Non-pigmented ciliary epithelial cell (primary cell): ENCODE results near the gene ZDHHC11.
"Not testable (repeated sequence)": the region's sequence is repeated elsewhere in the genome, so short reads cannot be mapped to it uniquely, and the experiment has no call there.

ENCODE experiments used
- DNase-seq: peaks from one replicate; pipeline ENCODE4 v3.0.0-alpha.2; 2010; ENCODE audit warnings: low read depth

ZDHHC11 gene

DNA sequence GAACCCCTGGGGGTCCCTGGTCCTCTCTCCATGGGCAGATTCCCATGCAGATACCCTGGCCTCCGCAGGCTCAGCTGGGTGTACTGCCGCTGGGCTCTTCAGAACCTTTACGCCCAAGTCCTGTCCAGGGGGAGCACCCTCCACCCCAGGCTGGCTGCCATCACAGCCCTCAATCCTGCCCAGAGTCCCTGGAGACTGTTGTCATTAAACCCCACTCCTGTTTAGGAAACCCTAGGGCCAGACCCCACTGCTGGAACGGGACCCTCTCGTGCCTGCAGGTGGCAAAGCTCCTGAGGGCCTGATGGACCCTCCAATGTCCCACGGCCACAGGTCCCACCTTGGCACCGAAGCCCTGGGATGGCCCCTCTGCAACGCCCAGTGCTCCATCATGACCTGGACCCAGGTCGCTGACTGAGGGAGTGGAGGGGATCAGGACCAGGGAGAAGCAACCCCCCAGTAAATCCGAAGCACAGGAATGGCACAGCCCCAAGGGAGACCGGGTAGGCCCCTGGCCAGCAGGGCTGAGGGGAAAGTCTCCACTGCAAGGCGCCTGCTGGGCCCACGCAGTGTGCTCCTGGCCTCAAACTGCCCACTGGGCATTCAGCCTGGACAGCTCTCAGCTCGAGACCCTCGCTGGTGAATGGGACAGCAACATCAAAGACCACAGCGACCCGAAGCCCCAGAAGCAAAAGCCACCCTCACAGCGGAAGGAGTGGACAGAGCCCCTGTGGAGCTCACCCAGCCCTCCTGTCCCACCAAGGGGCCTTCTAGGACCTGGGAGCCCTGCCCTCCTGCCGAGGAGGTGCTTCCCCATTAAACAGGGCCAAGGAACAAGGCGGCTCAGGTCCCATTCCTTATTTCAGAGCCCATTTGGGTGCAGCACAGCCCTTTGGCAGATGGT, 74.6 kb downstream of the ZDHHC11 start:
- DNase-seq = no peak

DNA sequence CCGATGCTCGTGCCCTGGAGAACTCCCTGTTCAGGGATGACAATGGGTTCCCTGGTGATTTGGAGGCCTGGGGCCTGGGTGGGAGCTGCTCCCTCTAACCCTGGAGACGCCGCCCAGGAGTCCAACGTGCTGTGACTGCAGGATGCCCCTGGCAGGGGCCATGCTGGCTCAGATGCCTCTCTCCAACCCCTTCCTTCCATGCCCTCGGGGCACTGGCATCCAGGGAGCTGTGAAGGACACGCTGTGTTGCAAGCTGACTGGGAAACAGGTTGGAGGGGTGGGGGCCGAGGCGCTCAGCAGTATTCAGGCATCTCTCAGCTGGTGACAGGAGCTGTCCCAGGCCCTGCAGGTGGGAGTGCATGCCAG, 75.2 kb downstream of the ZDHHC11 start:
- DNase-seq = not testable (repeated sequence)

DNA sequence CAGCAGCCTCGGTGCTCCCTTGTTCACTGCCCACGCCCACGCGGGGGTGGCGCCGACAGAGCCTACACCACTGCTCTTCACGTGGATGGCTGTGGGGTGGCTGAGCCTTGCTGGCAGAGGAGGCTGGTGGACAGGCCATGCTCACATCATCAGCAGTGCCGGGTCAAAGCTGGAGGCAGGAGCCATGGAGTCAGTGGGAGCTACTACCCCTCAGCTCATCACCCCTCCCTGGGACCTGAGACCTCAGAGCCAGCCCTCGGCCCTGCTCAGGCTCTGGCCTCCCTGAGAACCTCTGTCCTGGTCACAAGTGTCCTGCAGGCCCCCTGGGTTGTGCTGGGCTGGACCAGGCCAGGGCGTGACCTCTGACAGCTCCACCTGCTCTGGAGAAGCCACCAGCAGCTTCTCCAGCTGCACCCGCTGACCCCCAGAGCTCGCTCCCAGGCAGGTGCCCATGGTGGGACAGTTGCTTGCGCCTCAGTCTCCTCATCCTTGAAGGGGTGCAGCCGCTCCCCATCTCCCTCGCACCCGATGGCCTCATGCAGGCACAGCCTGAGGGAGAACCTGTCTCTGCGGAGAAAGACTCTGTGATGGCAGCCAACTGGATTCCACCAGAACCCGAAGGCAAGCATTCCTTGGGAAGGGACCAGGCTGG, 75.8 kb downstream of the ZDHHC11 start:
- not testable (repeated sequence) for DNase-seq

DNA sequence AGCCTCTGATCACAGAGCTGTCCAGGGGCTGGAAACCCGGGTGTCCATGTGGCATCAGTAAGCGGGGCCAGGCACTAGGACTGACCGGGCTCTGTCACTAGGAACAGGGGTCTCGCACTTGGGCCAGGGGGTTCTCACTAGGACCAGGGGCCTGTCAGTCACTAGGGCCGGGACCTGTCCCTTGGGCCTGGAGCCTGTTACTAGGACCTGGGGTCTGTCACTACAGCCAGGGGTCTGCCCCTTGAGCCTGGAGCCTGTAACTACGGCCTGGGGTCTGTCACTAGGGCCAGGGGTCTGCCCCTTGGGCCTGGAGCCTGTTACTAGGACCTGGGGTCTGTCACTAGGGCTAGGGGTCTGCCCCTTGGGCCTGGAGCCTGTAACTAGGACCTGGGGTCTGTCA, 76.5 kb downstream of the ZDHHC11 start:
- DNase-seq = not testable (repeated sequence)

DNA sequence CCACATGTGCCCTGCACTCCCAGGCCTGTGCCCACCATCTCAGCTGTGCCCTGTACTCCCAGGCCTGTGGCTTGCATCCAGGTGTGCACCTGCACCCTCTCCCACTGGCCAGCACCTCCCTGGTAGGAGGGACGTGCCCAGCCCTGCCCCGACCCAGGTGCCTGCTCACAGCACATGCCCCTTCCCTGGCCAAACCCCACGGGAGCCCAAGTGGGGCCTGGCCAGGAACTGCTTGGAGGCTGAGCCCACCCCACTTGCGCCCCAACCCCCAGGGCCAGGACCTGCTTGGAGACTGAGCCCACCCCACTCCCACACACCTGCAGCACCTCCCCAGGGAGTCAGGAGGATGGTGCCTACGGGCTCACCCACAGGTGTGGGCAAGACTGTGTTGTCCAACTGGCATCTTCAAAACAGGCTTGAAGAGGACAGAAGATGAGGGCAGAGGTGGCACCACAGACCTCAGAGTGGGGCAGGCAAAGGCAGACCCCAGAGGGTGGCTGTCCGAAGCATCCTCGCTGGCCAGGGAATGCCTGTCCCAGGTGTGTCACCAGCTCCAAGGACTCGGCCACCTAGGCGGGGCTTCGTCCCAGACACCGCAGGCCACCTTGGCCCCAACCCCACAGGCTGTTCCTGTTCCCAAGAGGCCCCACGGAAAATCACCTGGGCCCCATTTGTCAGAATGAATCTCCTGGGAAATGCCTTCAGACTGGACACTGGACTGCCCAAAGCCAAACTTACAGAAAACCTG, 77.1 kb downstream of the ZDHHC11 start:
- no peak for DNase-seq

DNA sequence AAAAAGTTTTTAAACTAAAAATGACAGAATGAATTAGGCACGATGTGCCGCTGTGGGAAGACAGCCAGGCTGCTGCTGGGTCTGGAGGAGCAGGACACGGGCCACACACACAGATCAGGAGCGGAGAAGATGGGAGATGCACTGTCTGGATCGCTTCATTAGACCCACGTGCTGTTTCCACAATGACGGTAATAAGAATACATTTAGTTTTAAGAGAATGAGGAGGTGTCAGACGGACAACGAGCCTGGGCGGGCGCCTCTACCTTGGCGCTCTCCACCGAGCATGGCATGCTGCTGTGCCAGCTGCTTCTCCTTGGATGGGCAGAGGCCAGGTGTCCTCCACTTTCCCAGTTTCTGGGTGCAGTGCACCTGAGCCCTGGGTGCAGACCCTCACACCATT, 77.9 kb downstream of the ZDHHC11 start:
- not testable (repeated sequence) for DNase-seq

DNA sequence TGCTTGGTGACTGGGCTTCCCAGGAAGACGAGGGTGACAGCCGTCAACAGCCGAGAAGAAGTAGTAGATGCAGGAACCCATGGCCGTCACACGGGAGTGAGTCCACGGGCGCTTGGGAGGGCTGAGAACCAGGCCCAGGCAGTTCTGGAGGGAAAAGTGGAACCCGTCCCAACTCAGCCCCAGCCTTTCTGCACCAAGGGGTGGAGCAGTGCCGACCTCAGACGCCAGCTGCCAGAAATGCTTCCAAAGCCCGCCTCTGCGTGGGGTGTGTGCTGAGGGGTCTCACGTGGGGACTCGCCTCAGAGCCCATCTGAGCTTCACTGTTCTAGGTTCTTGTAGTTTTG, 78.3 kb downstream of the ZDHHC11 start:
- DNase-seq = not testable (repeated sequence)

DNA sequence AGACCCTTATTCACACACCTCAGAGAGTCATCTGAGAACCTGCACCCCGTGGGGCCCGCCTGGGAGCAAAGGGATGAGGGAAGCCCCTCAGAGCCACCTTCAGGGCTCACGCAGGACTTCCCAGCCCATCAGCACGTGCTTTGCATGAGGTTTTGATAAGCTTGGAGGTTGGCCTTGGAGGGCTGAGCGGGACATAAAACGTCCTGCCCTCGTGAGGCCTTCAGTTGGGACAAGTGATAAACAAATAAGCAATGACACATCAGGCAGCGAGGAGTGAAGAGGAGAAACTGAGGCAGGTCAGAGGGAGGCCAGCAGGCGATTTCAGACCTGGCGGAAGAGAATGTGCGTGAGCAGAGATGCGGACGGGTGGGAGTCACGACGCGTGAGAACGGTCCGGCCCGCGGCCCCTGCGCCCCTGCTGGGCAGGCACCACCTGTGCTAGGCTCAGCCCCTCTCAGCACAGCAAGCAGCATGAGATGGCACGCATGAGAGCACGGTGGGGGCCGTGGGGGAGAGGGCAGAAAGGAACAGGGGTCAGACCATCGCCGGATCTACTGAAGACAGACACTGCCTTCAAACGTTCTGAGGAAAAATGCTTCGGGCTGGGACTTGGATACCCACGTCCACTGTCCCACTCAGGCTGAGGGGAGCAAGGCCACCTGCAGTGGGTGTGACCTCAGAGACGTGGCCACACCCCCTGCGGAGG, 78.8 kb downstream of the ZDHHC11 start:
- DNase-seq = not testable (repeated sequence)

DNA sequence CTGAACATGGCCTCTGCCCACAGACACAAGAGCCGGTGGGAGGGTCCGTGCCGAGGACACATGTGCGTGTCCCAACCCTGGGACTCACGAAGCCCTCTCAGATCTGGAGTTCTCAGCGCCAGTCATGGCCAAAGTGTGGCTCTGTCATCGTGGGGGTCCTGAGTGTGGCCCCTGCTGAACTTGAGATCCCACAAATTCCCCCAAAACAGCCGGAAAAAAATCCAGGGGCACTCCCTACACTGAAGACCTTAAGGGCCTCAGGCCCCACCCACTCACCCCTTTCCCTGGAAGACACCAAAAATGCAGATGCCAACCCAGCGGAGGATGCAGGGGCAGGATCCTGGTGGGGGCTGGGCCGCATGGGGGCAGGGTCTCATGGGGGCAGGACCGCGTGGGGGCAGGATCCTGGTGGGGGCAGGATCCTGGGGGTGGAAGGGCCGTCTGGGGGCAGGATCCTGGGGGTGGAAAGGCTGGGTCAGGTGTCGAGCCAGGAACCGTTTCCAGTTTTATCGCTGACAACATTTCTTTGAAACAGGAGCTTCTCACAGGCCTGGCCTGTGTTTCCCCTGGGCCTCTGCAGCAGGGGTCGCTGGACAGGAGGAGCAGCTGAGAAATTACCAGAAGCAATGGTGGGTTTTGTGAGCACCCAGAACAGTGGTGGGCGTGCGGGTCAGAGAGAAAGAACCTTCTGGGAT, 79.6 kb downstream of the ZDHHC11 start:
- DNase-seq = not testable (repeated sequence)

DNA sequence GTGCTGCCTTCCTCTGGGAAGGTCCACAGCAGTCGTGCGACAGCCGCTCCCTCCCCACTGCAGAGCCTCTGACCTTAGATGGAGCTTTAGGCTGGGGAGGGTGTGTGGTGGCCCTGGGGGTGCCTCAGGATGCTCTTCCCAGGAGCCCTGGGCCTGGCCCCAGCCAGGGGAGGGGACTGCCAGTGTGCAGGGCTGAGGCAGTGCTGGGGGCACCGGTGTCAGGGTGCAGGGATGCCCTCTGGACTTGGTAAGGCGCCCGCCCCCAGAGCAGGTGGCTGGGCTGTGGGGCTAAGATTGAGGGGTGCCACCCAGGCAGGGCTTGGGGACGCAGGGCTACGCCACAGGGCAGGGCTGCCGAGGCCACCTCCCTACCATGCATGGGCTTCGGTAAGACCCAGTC, 80.2 kb downstream of the ZDHHC11 start:
- not testable (repeated sequence) for DNase-seq

DNA sequence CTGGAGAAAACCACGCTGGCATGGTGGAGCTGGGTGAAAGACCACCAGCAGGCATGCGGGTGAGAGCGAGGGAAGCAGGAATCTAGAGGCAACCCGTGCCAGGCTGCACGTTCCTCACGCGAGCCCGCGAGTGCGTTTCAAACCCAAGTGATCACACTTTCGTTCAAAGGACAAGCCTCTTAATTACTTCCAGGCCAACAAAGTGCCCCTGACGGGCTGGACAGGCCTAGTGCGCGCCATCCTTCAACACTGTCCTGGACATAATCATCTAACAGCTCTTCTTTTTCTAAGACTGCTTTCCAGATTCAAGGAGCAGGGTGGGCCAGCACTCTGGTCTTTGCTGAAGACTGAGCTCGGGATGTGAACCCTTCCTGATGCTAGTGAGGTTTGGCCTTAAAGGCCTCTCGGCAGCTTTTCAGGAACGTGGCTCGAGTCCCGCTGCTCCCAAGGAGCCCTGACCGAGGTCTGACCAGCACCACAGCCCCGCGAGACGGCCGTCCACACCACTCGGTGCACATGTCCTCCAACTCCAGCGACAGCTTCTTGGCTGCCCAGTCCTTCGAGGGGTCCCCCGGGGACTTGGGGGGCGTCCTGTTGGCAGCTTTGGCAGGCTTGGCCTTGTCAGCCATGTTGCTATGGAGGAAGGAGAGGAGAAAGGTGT, 81.2 kb downstream of the ZDHHC11 start:
- DNase-seq = not testable (repeated sequence)

DNA sequence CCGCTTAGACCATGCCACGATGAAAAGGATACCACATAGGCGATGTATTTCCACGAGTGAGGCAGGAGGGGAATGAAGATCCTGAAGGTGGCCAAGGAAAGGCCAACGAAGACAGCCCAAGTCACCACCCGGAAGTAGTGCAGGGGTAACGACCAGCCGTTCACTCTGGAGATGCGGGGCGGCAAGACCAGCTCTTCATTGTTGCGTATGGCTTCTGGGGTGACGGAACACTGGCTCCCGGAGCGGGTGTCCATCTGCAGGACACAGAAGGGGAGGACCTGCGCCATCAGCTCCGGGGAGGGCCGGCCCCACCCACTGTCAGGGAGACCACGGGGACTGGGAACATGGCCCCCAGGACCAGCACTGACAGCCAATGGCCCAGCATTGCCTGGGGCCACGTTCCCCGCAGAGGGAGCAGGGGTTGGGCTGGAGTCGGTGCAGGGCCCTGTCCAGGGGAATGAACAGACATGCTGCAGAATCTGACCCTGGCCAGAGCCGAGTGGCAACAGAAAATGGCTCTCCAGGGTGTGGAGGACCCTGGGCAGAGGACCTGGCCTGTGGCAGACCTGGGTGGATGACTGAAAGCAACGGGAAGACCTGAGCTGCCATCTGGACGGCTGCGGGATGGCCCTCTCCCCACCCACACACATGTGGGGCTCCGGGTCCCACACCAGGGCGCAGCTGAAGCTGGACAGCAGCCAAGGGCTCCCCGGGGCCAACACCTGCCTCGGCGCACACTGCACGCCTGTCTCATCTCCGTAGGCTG, 83.9 kb downstream of the ZDHHC11 start:
- no peak for DNase-seq

DNA sequence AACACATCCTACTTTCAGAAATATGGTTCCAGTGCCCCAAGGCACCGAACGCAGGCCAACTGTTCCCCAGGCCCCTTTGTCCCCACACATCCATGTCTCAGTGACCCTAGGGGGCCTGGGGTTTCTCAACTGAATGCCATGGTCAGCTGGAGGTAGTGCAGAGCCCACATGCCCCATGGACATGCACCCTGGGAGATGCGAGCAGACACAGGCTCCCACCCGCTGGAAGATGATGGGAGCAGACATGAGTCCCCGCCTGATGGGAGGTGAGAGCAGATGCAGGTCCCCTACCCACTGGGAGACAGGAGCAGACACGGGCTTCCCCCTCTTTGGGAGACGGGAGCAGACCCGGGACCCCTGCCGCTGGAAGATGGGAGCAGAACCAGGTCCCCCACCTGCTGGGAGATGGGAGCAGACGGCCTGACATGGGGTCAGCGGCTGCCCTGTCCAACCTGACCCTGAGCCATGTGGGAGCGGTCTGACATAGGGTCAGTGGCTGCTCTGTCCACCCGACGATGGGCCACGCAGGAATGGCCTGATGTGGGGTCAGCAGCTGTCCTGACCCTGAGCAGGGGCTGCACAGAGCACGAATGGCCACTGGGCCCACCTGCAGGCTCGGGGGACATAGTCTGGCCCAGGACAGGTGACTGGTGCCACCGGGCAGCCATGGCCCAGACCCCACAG, 84.7 kb downstream of the ZDHHC11 start:
- DNase-seq = no peak

DNA sequence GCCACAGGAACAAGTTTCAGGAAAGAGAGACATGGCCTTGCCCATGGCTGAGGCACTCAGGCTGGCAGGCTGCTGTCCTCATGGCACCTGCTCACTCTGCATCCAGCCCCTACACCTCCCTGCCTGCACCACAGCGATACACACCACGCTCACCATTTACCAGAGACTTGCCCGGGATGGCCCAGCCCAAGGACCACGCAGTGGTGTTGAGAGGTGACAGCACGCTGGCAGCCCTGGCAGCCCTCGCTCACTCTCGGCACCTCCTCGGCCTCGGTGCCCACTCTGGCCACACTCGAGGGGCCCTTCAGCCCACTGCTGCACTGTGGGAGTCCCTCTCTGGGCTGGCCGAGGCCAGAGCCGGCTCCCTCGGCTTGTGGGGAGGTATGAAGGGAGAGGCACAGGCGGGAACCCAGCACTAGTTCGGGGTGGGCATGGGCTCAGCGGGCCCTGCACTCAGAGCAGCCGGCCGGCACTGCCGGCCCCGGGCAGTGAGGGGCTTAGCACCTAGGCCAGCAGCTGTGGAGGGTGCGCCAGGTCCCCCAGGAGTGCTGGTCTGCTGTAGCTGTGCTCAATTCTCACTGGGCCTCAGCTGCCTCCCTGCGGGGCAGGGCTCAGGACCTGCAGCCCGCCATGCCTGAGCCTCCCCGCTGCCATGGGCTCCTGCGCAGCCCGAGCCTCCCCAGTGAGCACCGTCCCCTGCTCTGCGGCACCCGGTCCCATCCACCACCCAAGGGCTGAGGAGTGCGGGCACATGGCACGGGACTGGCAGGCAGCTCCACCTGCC, 86.6 kb downstream of the ZDHHC11 start:
- no peak for DNase-seq

DNA sequence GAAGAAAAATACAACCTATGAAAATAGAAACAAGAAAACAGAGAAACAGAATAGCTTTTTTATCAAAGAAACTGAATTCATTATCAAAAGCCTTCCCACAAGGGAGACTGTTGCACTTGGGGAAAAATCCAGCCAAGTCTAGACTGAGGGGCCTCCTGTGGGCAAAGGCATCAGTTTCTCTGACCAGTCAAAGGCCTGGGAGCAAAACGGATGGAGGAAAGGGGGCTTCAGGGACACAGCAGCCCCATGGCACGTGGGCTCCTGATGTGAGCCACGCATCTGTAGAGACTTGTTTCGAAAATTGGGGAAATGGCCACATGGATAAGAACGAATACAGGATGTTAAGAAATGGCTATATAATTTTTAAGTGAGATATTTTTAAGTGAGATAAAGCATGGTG, 87.4 kb downstream of the ZDHHC11 start:
- DNase-seq = no peak

DNA sequence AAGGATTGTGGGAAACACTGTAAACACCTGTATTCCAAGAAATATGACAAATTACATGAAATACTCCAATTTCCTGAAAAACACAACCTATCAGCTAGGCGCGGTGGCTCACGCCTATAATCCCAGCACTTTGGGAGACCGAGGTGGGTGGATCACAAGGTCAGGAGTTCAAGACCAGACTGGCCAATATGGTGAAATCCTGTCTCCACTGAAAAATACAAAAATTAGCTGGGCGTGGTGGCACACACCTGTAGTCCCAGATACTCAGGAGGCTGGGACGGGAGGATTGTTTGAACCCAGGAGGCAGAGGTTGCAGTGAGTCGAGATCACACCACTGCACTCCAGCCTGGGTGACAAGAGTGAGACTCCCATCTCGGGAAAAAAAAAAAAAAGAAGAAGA, 87.8 kb downstream of the ZDHHC11 start:
- DNase-seq = not testable (repeated sequence)

DNA sequence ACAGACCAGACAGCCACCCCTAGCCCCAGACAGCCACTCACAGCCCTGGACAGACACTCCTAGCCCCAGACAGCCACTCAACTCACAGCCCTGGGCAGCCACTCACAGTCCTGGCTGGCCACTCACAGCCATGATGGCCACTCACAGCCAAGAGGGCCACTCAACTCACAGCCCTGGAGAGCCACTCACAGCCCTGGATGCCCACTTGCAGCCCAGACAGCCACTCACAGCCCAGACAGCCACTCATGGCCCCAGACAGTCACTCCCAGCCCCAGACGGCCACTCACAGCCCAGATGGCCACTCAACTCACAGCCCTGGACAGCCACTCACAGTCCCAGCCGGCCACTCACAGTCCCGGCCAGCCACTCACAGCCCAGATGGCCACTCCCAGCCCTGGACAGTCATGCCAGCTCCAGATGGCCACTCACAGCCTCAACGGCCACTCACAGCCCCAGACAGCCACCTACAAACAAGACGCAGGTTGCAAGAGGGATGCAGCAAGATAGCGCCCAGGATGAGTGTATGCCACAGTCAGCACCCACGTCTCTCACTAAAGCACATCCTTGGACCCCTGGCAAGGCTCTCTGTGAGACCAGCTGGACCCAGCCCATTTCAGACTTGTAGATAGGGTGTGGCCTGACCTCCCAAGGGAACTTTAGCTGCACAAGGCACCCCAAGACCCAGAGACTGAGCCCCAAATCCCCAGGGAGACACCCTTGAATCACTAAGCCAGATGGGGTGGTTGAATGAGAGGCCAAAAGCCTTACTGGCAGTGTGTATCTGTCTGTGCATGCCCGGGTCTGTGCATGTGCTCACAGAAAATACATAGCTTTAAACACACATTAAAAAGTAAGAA, 88.7 kb downstream of the ZDHHC11 start:
- no peak for DNase-seq
